Fibroblast of the aortic adventitia (primary cell): ENCODE results near the gene MRPL17. TPM values are rescaled to one million over a fixed set of nuclear protein-coding genes. Genes with fewer than 3 reads are reported as not detected.
"Not testable (repeated sequence)": the region's sequence is repeated elsewhere in the genome, so short reads cannot be mapped to it uniquely, and the experiment has no call there.

Experiments
- DNase-seq: peaks from one replicate; pipeline ENCODE4 v3.0.0-alpha.2; 2010; ENCODE audit warnings: low read depth
- H3K4me3 ChIP-seq: 2 replicates; pipeline ENCODE4 v1.5.1; 2011; ENCODE audit warnings: low read depth, mild to moderate bottlenecking, control low read depth, low read length, moderate library complexity
- total RNA-seq: library from RNA; depleted of rRNA; stranded (reverse); fragments of >200 nt; gene quantifications from 2 replicates; pipeline ENCODE4 v1.2.3, GENCODE V29; 2012; ENCODE audit warnings: low replicate concordance
- TF ChIP-seq, protein P1 (sequence below): IDR thresholded peaks from 2 replicates; pipeline ENCODE4 v1.5.1; 2011; ENCODE audit warnings: mild to moderate bottlenecking, low read length, control low read depth, inconsistent platforms; ENCODE audit not compliant: insufficient read depth

MRPL17 gene
- total RNA-seq, 1 donor = 49.1 TPM

DNA sequence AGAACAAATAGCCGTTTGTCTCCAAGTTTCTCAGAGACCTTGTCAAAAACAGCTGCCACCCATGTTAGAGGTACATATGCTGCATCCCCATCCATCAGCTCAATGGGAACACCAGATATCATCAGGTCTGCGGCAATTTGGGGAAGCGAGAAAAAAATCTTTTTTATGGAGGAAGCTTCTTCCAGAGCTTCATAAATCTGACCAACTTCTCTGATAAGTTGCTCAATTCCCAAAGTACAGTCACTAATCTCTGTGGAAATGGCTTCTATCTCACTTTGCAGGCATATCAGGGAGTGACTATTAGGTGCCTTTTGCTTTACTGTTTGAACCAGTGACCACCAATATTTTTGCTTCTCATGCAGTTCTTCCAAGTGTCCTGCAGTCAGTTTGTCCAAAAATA lies 34.3 kb upstream of the MRPL17 start:
- no peak for DNase-seq
- no peak overlapping the region for H3K4me3 ChIP-seq
- TF ChIP-seq, protein P1, sequence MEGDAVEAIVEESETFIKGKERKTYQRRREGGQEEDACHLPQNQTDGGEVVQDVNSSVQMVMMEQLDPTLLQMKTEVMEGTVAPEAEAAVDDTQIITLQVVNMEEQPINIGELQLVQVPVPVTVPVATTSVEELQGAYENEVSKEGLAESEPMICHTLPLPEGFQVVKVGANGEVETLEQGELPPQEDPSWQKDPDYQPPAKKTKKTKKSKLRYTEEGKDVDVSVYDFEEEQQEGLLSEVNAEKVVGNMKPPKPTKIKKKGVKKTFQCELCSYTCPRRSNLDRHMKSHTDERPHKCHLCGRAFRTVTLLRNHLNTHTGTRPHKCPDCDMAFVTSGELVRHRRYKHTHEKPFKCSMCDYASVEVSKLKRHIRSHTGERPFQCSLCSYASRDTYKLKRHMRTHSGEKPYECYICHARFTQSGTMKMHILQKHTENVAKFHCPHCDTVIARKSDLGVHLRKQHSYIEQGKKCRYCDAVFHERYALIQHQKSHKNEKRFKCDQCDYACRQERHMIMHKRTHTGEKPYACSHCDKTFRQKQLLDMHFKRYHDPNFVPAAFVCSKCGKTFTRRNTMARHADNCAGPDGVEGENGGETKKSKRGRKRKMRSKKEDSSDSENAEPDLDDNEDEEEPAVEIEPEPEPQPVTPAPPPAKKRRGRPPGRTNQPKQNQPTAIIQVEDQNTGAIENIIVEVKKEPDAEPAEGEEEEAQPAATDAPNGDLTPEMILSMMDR = no peak

DNA sequence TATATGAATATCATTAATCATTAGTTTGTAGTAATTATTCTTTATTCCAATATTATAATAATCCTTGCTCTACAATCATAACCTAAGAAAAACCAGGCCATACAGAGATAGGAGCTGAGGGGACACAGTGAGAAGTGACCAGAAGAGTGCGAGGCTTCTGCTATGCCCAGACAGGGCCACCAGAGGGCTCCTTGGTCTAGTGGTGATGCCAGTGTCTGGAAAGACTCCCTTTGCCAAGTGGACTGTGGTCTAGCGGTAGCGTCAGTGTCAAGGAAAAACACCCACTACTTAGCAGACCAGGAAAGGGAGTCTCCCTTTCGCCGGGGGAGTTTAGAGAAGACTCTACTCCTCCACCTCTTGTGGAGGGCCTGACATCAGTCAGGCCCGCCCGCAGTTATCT lies 28.4 kb upstream of the MRPL17 start:
- TF ChIP-seq, protein P1 = peak; percentile 34
- not testable (repeated sequence) for DNase-seq, H3K4me3 ChIP-seq

DNA sequence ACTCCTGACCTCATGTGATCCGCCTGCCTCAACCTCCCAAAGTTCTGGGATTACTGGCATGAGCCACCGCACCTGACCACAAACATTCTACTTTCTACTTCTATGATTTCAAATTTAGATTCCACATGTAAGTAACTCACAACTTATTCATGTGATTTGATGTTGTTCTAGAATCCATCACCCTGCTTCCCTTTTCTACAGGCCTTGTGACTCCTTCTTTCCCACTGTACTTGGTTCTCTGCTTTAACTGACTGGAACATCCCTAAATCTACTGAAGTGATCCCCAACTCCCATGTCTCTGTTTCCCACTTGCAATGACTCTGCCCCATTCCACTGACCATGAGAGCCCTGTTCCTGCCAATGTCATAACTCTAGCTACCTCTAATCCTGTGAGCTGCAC lies 25.7 kb upstream of the MRPL17 start:
- no peak for DNase-seq
- TF ChIP-seq, protein P1 = no peak
- no peak overlapping the region for H3K4me3 ChIP-seq

DNA sequence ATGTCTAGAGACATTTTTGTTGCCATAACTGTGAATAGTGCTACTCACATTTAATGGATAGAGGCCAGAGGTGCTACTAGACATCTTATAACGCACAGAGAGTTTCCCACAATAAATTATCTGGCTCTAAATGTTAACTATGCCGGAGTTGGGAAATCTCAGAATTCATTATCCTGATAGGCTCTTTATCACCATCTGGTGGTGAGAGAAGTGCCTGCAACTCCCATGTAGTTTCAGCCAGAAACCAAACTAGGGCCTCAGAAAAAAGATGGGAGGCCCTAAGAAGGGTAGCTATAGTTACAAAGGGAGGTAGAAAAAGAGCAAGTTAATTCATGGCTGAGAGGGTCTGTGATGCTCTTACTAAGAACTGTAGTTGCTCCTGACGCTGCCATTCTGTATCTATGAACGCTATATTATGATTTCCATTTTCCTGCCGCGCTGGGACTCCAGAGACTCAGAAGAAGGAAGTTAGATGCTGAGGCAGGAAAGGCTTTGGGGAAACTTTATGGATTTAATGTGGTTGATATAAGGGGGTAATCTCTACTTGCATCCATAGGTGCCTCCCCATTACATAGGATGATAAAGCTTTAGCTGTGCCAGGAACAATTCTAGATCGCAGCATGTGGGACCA lies 22.9 kb upstream of the MRPL17 start:
- no peak overlapping the region for H3K4me3 ChIP-seq
- TF ChIP-seq, protein P1 = peak; percentile 96
- DNase-seq = peak; percentile 81

DNA sequence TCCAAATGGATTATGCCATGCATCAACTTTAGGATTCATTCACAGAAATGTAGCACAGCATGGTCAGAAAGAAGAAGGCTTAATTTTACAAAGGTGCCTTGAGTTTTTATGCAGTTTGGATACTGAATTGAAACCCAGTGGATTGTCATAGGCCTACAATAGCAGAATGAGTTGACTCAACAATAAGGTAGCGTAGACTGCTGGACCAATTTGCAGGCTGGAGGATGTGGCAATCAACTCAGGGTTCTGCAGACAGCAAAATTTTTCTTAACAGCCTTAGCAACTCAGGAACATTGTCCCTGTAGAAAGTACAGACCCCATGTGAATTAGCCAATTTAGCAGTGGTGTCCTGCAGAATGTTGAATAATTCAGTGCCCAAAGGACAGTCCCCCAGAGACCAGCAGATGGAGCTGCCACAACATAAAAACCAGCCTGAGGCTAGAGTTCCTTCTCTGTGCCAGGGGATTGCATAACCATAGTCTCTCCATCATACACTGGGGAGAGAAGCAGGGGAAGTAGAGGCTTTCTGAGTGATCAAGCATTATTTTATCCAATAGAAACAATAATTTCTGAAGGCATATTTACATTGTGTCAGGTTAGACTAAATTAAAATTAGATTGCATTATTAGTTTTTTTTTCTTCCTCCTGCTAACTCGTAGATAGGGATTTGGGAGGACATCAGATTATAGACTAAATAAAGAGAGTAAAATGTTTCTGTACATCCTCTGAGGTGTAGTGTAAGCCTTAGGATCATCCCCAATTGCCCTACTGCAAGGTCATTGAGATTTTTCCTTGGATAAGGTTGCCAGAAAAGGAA lies 20.3 kb upstream of the MRPL17 start:
- peak; percentile 80 for DNase-seq
- TF ChIP-seq, protein P1 = peak; percentile 66
- no peak overlapping the region for H3K4me3 ChIP-seq

DNA sequence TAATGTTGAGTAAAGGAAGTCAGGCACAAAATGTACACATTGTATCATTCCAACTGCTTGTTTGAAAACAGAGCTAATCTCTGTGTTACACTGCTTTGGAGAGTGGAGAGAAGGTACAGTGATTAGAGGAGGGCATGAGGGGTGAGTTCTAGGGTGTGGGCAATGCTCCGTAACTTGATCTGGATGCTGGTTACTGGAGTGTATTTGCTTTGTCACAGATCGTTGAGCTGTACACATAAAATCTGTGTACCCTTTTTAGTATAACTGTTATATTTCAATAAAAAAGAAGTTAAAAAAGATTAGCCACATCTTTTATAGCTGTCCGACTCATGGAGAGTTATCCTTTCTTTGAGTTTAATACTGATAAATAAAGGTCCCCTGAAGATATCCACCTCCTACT lies 18.8 kb upstream of the MRPL17 start:
- not testable (repeated sequence) for DNase-seq

DNA sequence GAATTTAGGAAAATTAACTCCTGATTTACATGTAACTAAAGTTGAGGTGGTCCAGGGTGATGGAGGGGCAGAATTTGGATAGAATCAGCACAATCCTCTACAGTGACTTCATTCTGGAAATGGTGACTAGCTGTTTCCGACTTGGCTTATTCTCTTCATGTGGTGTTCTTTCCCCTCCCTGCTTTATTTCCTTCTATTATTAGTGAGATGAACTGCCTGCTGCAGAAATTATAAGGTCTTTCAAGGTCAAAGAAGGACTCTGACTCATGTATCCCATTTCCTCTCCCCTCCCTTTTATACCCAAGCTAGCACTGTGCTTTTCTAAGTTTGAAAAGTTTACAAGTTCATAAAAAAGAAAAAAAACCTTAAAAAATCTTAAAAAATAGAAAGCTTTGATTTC lies 12.2 kb upstream of the MRPL17 start:
- peak; percentile 82 for DNase-seq
- TF ChIP-seq, protein P1 = no peak
- H3K4me3 ChIP-seq = no peak overlapping the region

More for the DNA sequence above, 18.8 kb upstream of the MRPL17 start:
- H3K4me3 ChIP-seq = not testable (repeated sequence)
